Gastrocnemius medialis (tissue), 4 donors: ENCODE measurements around the gene BRIX1. TPM values are rescaled to one million over a fixed set of nuclear protein-coding genes. Genes with fewer than 3 reads are reported as not detected.

ENCODE experiments used
- ATAC-seq, 2 donors: fragments of 150-250 bp; one replicate each; pipeline ENCODE4 v1.9.1; 2016
- DNase-seq, 2 donors: peaks; one replicate each; pipeline ENCODE4 v3.0.0-alpha.2; 2019
- H3K27ac ChIP-seq, 4 donors: fragments of 200-600 bp; sonication (generic); 1 replicate in 1 of 4; 2 replicates in 3 of 4; pipeline ENCODE4 v1.5.1; 2016 to 2018; ENCODE audit warnings: mild to moderate bottlenecking in 2 of 4, moderate library complexity in 1 of 4
- H3K27me3 ChIP-seq, 3 donors: fragments of 200-600 bp; sonication (generic) in 2 of 3; 1 replicate in 1 of 3; 2 replicates in 2 of 3; pipeline versions ENCODE4 v1.5.1 to v1.6.0; 2016 to 2019; ENCODE audit warnings: mild to moderate bottlenecking in 1 of 3, moderate library complexity in 1 of 3
- H3K36me3 ChIP-seq, 2 donors: fragments of 200-600 bp; sonication (generic) in 1 of 2; one replicate each; pipeline ENCODE4 v1.5.1; 2017 to 2018
- H3K4me1 ChIP-seq, 2 donors: fragments of 200-600 bp; sonication (generic) in 1 of 2; one replicate each; pipeline ENCODE4 v1.5.1; 2016 to 2017; ENCODE audit warnings: mild to moderate bottlenecking in 2 of 2
- H3K4me3 ChIP-seq, 4 donors: fragments of 200-600 bp; sonication (generic) in 3 of 4; 1 replicate in 1 of 4; 2 replicates in 3 of 4; pipeline ENCODE4 v1.5.1; 2016 to 2019; ENCODE audit warnings: mild to moderate bottlenecking in 2 of 4
- H3K9me3 ChIP-seq, 3 donors: fragments of 200-600 bp; sonication (generic) in 2 of 3; 1 replicate in 1 of 3; 2 replicates in 2 of 3; pipeline ENCODE4 v1.5.1; 2016 to 2019
- POLR2A ChIP-seq, 2 donors: fragments of 450-650 bp; IDR thresholded peaks; one replicate each; pipeline ENCODE4 v1.6.1; 2017; ENCODE audit warnings: antibody characterized with exemption in 2 of 2, mild to moderate bottlenecking in 2 of 2, moderate library complexity in 2 of 2
- in situ Hi-C, 4 donors: fragments of 200-750 bp; cut with MboI; loops; one replicate each; pipeline versions ENCODE4 v1.15.0 to v1.8.0; 2017; ENCODE audit warnings: low sequenced_read_pairs in 4 of 4
- intact Hi-C: fragments of 100-400 bp; cut with DNase I; formaldehyde crosslinking; loops from one replicate; pipeline ENCODE4 v1.15.1; 2023; ENCODE audit warnings: low total_unique reads
- total RNA-seq, 4 donors: library from RNA; depleted of rRNA; stranded (reverse); fragments of >200 nt; gene quantifications; one replicate each; pipeline versions ENCODE4 v1.1.0 to v1.2.3, GENCODE V29; 2016
- TF ChIP-seq, protein P1 (sequence below), 5 experiments: fragments of 450-650 bp in 3 of 5; fragments of 200-600 bp in 2 of 5; sonication (generic) in 2 of 5; IDR thresholded peaks in 4 of 5; conservative IDR thresholded peaks in 1 of 5; 1 replicate in 4 of 5; 2 replicates in 1 of 5; pipeline ENCODE4 v1.5.1; 2016 to 2019; ENCODE audit warnings: antibody characterized with exemption in 5 of 5, mild to moderate bottlenecking in 3 of 5, moderate library complexity in 3 of 5

Gene BRIX1
- total RNA-seq, 4 donors from 2014 or later: 9.2 to 15.7 (median 12.0) TPM

DNA sequence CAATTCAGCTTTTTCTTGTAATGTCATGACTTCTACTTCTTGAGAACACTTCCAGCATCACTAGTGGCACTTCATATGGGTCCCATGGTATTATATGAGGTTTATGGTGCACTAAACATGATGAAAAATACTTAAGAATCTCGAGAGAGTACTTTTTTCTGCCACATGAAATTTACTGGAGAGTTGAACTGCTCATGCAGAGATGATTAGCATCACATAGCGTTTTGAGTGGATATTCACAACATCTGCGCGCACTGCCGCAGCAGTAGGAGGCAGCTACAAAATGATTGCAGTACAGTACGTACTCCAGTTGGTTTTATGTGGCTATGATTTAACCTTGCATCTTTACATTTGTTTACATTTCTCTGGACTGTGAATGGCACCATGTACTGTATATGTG lies 14.9 kb upstream of the BRIX1 start:
- Histone ChIP-seq H3K4me3 (no peak overlapping the region), H3K4me1 (no peaks in the 10 kb centered on the region), H3K27me3 (no peaks in the 10 kb centered on the region), H3K27ac (no peak overlapping the region), H3K36me3 (peaks cover 0 to 5% of the 10 kb centered on the region in 2 donors), H3K9me3 (no peaks in the 10 kb centered on the region)
- TF ChIP-seq POLR2A (IDR thresholded peaks at IDR 0.05): no peak
- TF ChIP-seq, protein P1, sequence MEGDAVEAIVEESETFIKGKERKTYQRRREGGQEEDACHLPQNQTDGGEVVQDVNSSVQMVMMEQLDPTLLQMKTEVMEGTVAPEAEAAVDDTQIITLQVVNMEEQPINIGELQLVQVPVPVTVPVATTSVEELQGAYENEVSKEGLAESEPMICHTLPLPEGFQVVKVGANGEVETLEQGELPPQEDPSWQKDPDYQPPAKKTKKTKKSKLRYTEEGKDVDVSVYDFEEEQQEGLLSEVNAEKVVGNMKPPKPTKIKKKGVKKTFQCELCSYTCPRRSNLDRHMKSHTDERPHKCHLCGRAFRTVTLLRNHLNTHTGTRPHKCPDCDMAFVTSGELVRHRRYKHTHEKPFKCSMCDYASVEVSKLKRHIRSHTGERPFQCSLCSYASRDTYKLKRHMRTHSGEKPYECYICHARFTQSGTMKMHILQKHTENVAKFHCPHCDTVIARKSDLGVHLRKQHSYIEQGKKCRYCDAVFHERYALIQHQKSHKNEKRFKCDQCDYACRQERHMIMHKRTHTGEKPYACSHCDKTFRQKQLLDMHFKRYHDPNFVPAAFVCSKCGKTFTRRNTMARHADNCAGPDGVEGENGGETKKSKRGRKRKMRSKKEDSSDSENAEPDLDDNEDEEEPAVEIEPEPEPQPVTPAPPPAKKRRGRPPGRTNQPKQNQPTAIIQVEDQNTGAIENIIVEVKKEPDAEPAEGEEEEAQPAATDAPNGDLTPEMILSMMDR (IDR thresholded peaks at IDR 0.05 in 4 of 5, conservative IDR thresholded peaks at IDR 0.05 in 1 of 5): no peak
- ATAC-seq (no peak), DNase-seq (no peak)
- intact Hi-C loops: no loop called here
- in situ Hi-C loops: loop anchor here in 2 of 4 donors (10.0 to 25.0 kb wide), 2 partner anchors 376 to 888 kb away; partner anchors contain the start of gene AMACR (in 2 of the 2)

DNA sequence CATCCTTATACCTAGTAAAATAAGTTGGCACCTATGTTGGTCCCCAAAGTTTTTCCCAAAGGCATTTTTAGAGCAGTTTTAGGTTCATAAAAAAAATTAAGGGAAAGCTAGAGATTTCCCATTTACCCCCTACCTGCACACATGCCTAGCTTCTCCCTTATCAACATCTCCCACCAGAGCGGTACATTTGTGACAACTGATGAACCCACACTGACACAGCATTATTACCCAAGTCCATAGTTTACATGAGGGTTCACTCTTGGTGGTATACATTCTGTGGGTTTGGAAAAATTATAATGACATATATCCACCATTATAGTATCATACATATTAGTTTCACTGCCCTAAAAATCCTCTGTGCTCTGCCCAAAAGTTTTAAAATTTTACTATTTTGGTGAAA lies 12.3 kb upstream of the BRIX1 start:
- ATAC-seq (no peak), DNase-seq (no peak)
- Histone ChIP-seq H3K9me3 (no peaks in the 10 kb centered on the region), H3K4me1 (no peaks in the 10 kb centered on the region), H3K4me3 (no peak overlapping the region), H3K27ac (no peak overlapping the region), H3K27me3 (no peaks in the 10 kb centered on the region), H3K36me3 (peaks cover 0 to 14% of the 10 kb centered on the region in 2 donors)
- no peak for TF ChIP-seq POLR2A (IDR thresholded peaks at IDR 0.05)
- TF ChIP-seq, protein P1 (IDR thresholded peaks at IDR 0.05 in 4 of 5, conservative IDR thresholded peaks at IDR 0.05 in 1 of 5): no peak
- in situ Hi-C loops: loop anchor here in 2 of 4 donors (10.0 to 25.0 kb wide), 2 partner anchors 378 to 891 kb away; partner anchors contain the start of gene AMACR (in 2 of the 2)
- intact Hi-C loops: no loop called here

DNA sequence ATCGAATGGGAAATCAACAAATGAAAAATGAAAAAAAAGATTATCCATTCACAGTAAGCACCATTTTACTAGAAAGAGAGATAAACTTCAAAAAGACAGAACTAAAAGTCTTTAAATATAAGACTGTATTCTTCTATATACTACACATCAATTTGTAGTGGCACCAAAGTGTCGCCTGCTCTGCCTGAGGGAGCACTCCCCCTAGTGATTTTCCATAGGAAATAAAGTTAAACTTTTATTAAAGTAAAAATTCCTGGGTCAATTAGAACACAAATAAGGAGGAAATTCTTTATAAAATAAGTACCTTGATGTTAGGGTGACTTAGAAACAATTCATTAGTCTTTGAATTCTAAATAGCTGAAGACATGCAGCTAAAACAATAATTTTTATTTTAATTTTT lies 9.9 kb upstream of the BRIX1 start:
- Histone ChIP-seq H3K4me1 (no peaks in the 10 kb centered on the region), H3K27me3 (no peaks in the 10 kb centered on the region), H3K4me3 (no peak overlapping the region), H3K27ac (no peak overlapping the region), H3K9me3 (no peaks in the 10 kb centered on the region), H3K36me3 (peaks cover 0 to 33% of the 10 kb centered on the region in 2 donors)
- ATAC-seq (no peak), DNase-seq (no peak)
- TF ChIP-seq, protein P1 (IDR thresholded peaks at IDR 0.05 in 4 of 5, conservative IDR thresholded peaks at IDR 0.05 in 1 of 5): peak in 1 of 5 experiments; percentile 15
- no peak for TF ChIP-seq POLR2A (IDR thresholded peaks at IDR 0.05)
- intact Hi-C loops (no loop called here), in situ Hi-C loops (loop anchor here in 2 of 4 donors (10.0 to 25.0 kb wide), 2 partner anchors 381 to 893 kb away; partner anchors contain the start of gene AMACR (in 2 of the 2))

DNA sequence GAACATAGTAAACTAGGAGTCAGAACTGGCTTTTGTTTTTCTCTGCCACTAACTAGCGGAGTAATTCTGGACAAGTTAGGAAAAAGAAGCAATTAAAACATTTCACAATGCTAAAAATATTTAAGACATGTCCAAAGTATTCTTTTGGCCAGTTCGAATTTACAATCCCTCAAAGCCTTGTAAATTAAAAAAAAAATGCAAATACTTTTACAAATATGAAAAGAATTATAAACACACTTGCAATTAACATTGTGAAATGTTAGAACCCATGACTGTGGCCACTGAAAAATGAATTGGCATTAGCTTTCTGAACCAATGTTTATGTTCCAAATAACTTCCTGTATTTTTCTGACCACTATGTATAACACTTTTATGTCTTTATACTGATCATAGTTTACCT lies 2.4 kb upstream of the BRIX1 start:
- in situ Hi-C loops: loop anchor here in 2 of 4 donors (25.0 kb wide), 1 partner anchor 901 kb away; the partner anchor contains the start of gene AMACR (in 2 of the 2)
- intact Hi-C loops: no loop called here
- ATAC-seq: no peak
- Histone ChIP-seq H3K9me3 (no peaks in the 10 kb centered on the region), H3K27me3 (no peaks in the 10 kb centered on the region), H3K4me3 (no peak overlapping the region), H3K27ac (no peak overlapping the region), H3K36me3 (peaks cover 0 to 38% of the 10 kb centered on the region in 2 donors), H3K4me1 (peaks cover 20 to 23% of the 10 kb centered on the region in 2 donors)
- no peak for DNase-seq
- TF ChIP-seq, protein P1 (IDR thresholded peaks at IDR 0.05 in 4 of 5, conservative IDR thresholded peaks at IDR 0.05 in 1 of 5): no peak
- TF ChIP-seq POLR2A (IDR thresholded peaks at IDR 0.05): no peak
